CD4-positive, alpha-beta memory T cell (primary cell): Measurements from ENCODE around the gene SBF1. TPM values are rescaled to one million over a fixed set of nuclear protein-coding genes. Genes with fewer than 3 reads are reported as not detected.
A peak's percentile ranks its signal among the peaks of the same experiment; 100 is the strongest.
"Not testable (repeated sequence)": the region's sequence is repeated elsewhere in the genome, so short reads cannot be mapped to it uniquely, and the experiment has no call there.

ENCODE experiments used
- CTCF ChIA-PET: fragments of 350-600 bp; sonication (Branson Sonifier 250); formaldehyde crosslinking; loops from one replicate; lab custom pipeline; 2021; ENCODE audit warnings: inconsistent platforms; ENCODE audit not compliant: partially characterized antibody; lab: Charles Lee
- POLR2A ChIA-PET: fragments of 350-600 bp; sonication (Branson Sonifier 250); formaldehyde crosslinking; loops from one replicate; lab custom pipeline; 2021; ENCODE audit not compliant: partially characterized antibody; lab: Charles Lee
- DNase-seq, 5 donors: peaks; one replicate each; pipeline versions ENCODE4 v3.0.0 to v3.0.0-alpha.2; 2020 to 2022; ENCODE audit warnings: mixed read lengths in 1 of 5
- H3K27ac ChIP-seq: one replicate; pipeline ENCODE4 v1.7.0; 2013; ENCODE audit warnings: low read depth, low read length
- H3K27me3 ChIP-seq: 2 replicates; pipeline ENCODE4 v1.7.0; 2013; ENCODE audit warnings: mild to moderate bottlenecking, low read length, moderate library complexity; ENCODE audit not compliant: insufficient read depth
- H3K36me3 ChIP-seq: 2 replicates; pipeline ENCODE4 v1.7.0; 2013; ENCODE audit warnings: mild to moderate bottlenecking, low read length, moderate library complexity; ENCODE audit not compliant: insufficient read depth
- H3K4me1 ChIP-seq: 2 replicates; pipeline ENCODE4 v1.7.0; 2013; ENCODE audit warnings: mild to moderate bottlenecking, low read length, moderate library complexity; ENCODE audit not compliant: insufficient read depth
- H3K4me3 ChIP-seq, 2 donors: one replicate each; pipeline ENCODE4 v1.7.0; 2013; ENCODE audit warnings: low read length in 2 of 2, mild to moderate bottlenecking in 1 of 2
- H3K9me3 ChIP-seq, 2 donors: one replicate each; pipeline ENCODE4 v1.7.0; 2013; ENCODE audit warnings: low read length in 2 of 2, control low read depth in 1 of 2; ENCODE audit not compliant: control insufficient read depth in 1 of 2
- H3K27ac Mint-ChIP-seq, 7 donors: one replicate each; pipeline ENCODE4 v1.8.0; 2020 to 2021; ENCODE audit warnings: mixed read lengths in 7 of 7, mild to moderate bottlenecking in 6 of 7, inconsistent platforms in 3 of 7, moderate library complexity in 3 of 7
- H3K27me3 Mint-ChIP-seq, 2 donors: one replicate each; pipeline ENCODE4 v1.8.0; 2020 to 2021; ENCODE audit warnings: mixed read lengths in 2 of 2
- H3K36me3 Mint-ChIP-seq, 2 donors: one replicate each; pipeline ENCODE4 v1.8.0; 2020 to 2021; ENCODE audit warnings: mixed read lengths in 2 of 2, inconsistent platforms in 1 of 2, mild to moderate bottlenecking in 1 of 2
- H3K4me1 Mint-ChIP-seq, 4 donors: one replicate each; pipeline ENCODE4 v1.8.0; 2020 to 2021; ENCODE audit warnings: mixed read lengths in 4 of 4, mild to moderate bottlenecking in 1 of 4
- H3K4me3 Mint-ChIP-seq, 8 donors: one replicate each; pipeline ENCODE4 v1.8.0; 2020 to 2021; ENCODE audit warnings: mixed read lengths in 8 of 8, mild to moderate bottlenecking in 7 of 8, moderate library complexity in 6 of 8, inconsistent platforms in 3 of 8
- H3K9me3 Mint-ChIP-seq, 8 donors: one replicate each; pipeline ENCODE4 v1.8.0; 2020 to 2021; ENCODE audit warnings: mixed read lengths in 8 of 8, mild to moderate bottlenecking in 5 of 8, inconsistent platforms in 3 of 8, moderate library complexity in 1 of 8
- intact Hi-C: fragments of 100-400 bp; cut with micrococcal nuclease; formaldehyde crosslinking; loops from one replicate; pipeline ENCODE4 v1.15.1; 2023
- polyA plus RNA-seq, 2 donors: library from polyadenylated mRNA; unstranded; fragments of 300-500 nt; fragmentation: Illumina TruSeq; gene quantifications; one replicate each; pipeline ENCODE4 v1.2.3, GENCODE V29; 2021
- total RNA-seq, 2 experiments: library from RNA; stranded (reverse); gene quantifications; one replicate each; pipeline ENCODE4 v1.2.3, GENCODE V29; 2021

The SBF1 gene
- total and polyA plus RNA-seq, 4 experiments from 2014 or later: 13.2 to 221 (median 130) TPM

GRCh38 chr22:50437511-50438304, 37.1 kb downstream of the SBF1 start:
- Mint-ChIP-seq H3K4me3 (no peak overlapping the region), H3K36me3 (peaks cover 8 to 22% of the 10 kb centered on the region in 2 donors), H3K27me3 (no peaks in the 10 kb centered on the region), H3K4me1 (peaks cover 0 to 3% (median 0%) of the 10 kb centered on the region in 4 donors), H3K9me3 (peaks cover 0 to 2% (median 0%) of the 10 kb centered on the region in 8 donors), H3K27ac (no peak overlapping the region)
- intact Hi-C loops: no loop called here
- Histone ChIP-seq H3K4me1 (no peaks in the 10 kb centered on the region), H3K27ac (no peak overlapping the region), H3K36me3 (peaks cover 21% of the 10 kb centered on the region), H3K9me3 (no peaks in the 10 kb centered on the region), H3K4me3 (no peak overlapping the region), H3K27me3 (no peaks in the 10 kb centered on the region)
- CTCF ChIA-PET: no interaction called here
- POLR2A ChIA-PET: interaction anchor here (1.1 to 1.2 kb wide), 2 partner anchors 8 to 88 kb away, joined by 3 read pairs; no protein-coding TSS in a partner anchor
- DNase-seq: no peak

GRCh38 chr22:50436841-50437341, 37.9 kb downstream of the SBF1 start:
- ChIA-PET CTCF (no interaction called here), POLR2A (interaction anchor here (1.2 kb wide), 1 partner anchor 8 kb away, joined by 3 read pairs; no protein-coding TSS in a partner anchor)
- no peaks in the 10 kb centered on the region for H3K27me3 Mint-ChIP-seq
- H3K27ac Mint-ChIP-seq: peak overlapping the region in 1 of 7 donors; percentile 70
- intact Hi-C loops: no loop called here
- Histone ChIP-seq H3K27ac (no peak overlapping the region), H3K27me3 (no peaks in the 10 kb centered on the region), H3K36me3 (peaks cover 27% of the 10 kb centered on the region), H3K9me3 (no peaks in the 10 kb centered on the region), H3K4me3 (no peak overlapping the region), H3K4me1 (no peaks in the 10 kb centered on the region)
- H3K9me3 Mint-ChIP-seq: peaks cover 0 to 2% (median 0%) of the 10 kb centered on the region in 8 donors
- H3K4me3 Mint-ChIP-seq: no peak overlapping the region
- H3K36me3 Mint-ChIP-seq: peaks cover 9 to 21% of the 10 kb centered on the region in 2 donors
- no peaks in the 10 kb centered on the region for H3K4me1 Mint-ChIP-seq
- peak in 1 of 5 donors; percentile 33 for DNase-seq

- peak in 1 of 5 donors; percentile 35 for DNase-seq
- peak overlapping the region in 1 of 7 donors; percentile 58 for H3K27ac Mint-ChIP-seq
- no peaks in the 10 kb centered on the region for H3K27me3 ChIP-seq
- H3K4me1 ChIP-seq: no peaks in the 10 kb centered on the region
- intact Hi-C loops: no loop called here
- no peak overlapping the region for H3K27ac ChIP-seq
- no peaks in the 10 kb centered on the region for H3K4me1 Mint-ChIP-seq
- no peak overlapping the region for H3K4me3 Mint-ChIP-seq
- H3K27me3 Mint-ChIP-seq: no peaks in the 10 kb centered on the region
- peaks cover 14 to 26% of the 10 kb centered on the region in 2 donors for H3K36me3 Mint-ChIP-seq
- H3K9me3 Mint-ChIP-seq: peaks cover 0 to 4% (median 0%) of the 10 kb centered on the region in 8 donors
- H3K4me3 ChIP-seq: no peak overlapping the region
- no peaks in the 10 kb centered on the region for H3K9me3 ChIP-seq
- CTCF ChIA-PET: no interaction called here
- peaks cover 34% of the 10 kb centered on the region for H3K36me3 ChIP-seq
- POLR2A ChIA-PET: interaction anchor here (1.2 kb wide), 1 partner anchor 9 kb away, joined by 3 read pairs; no protein-coding TSS in a partner anchor
Observed at GRCh38 chr22:50436015-50436830, 38.6 kb downstream of the SBF1 start.

GRCh38 chr22:50435291-50436014, 39.4 kb downstream of the SBF1 start:
- Histone ChIP-seq H3K4me1 (no peaks in the 10 kb centered on the region), H3K9me3 (no peaks in the 10 kb centered on the region), H3K4me3 (no peak overlapping the region), H3K27me3 (no peaks in the 10 kb centered on the region), H3K27ac (no peak overlapping the region), H3K36me3 (peaks cover 39% of the 10 kb centered on the region)
- ChIA-PET CTCF (no interaction called here), POLR2A (no interaction called here)
- intact Hi-C loops: no loop called here
- Mint-ChIP-seq H3K9me3 (peaks cover 0 to 4% (median 0%) of the 10 kb centered on the region in 8 donors), H3K27ac (peak overlapping the region in 2 of 7 donors; percentile 57 to 58), H3K4me3 (no peak overlapping the region), H3K36me3 (peaks cover 19 to 31% of the 10 kb centered on the region in 2 donors), H3K27me3 (no peaks in the 10 kb centered on the region), H3K4me1 (no peaks in the 10 kb centered on the region)
- DNase-seq: peak in 1 of 5 donors; percentile 25

- Histone ChIP-seq H3K27ac (no peak overlapping the region), H3K36me3 (peaks cover 43% of the 10 kb centered on the region), H3K4me3 (no peak overlapping the region), H3K27me3 (no peaks in the 10 kb centered on the region), H3K9me3 (no peaks in the 10 kb centered on the region), H3K4me1 (no peaks in the 10 kb centered on the region)
- no peak for DNase-seq
- H3K27me3 Mint-ChIP-seq: no peaks in the 10 kb centered on the region
- H3K4me1 Mint-ChIP-seq: no peaks in the 10 kb centered on the region
- peak overlapping the region in 1 of 7 donors; percentile 57 for H3K27ac Mint-ChIP-seq
- intact Hi-C loops: no loop called here
- peaks cover 19 to 37% of the 10 kb centered on the region in 2 donors for H3K36me3 Mint-ChIP-seq
- peaks cover 0 to 4% (median 0%) of the 10 kb centered on the region in 8 donors for H3K9me3 Mint-ChIP-seq
- POLR2A ChIA-PET: no interaction called here
- CTCF ChIA-PET: no interaction called here
- no peak overlapping the region for H3K4me3 Mint-ChIP-seq
Observed at GRCh38 chr22:50434849-50435248, 40.0 kb downstream of the SBF1 start.

- H3K4me1 ChIP-seq, H3K4me3 ChIP-seq, H3K4me3 Mint-ChIP-seq, POLR2A ChIA-PET, H3K27ac ChIP-seq, CTCF ChIA-PET, H3K9me3 ChIP-seq, H3K9me3 Mint-ChIP-seq, H3K27me3 Mint-ChIP-seq, H3K4me1 Mint-ChIP-seq, intact Hi-C loops, H3K27ac Mint-ChIP-seq, H3K27me3 ChIP-seq: not testable (repeated sequence)
- H3K36me3 Mint-ChIP-seq: peaks cover 30 to 43% of the 10 kb centered on the region in 2 donors
- DNase-seq: peak in 1 of 5 donors; percentile 27
- peaks cover 36% of the 10 kb centered on the region for H3K36me3 ChIP-seq
Observed at GRCh38 chr22:50432877-50433510, 41.8 kb downstream of the SBF1 start.
